Superior temporal gyrus (tissue), 1 donor: Measurements from ENCODE around the gene STK11IP.

Source experiments
- DNase-seq: peaks from one replicate; pipeline ENCODE4 v3.0.0-alpha.2; 2016; ENCODE audit errors: extremely low spot score

The STK11IP gene

GRCh38 chr2:219618733-219619122, 21.1 kb downstream of the STK11IP start:
- no peak for DNase-seq

- DNase-seq, result no peak
These were observed 21.6 kb downstream of the STK11IP start for GRCh38 chr2:219619235-219619634.

GRCh38 chr2:219620546-219620945, 22.9 kb downstream of the STK11IP start:
- DNase-seq, result no peak

GRCh38 chr2:219621935-219622334, 24.3 kb downstream of the STK11IP start:
- no peak for DNase-seq

DNA sequence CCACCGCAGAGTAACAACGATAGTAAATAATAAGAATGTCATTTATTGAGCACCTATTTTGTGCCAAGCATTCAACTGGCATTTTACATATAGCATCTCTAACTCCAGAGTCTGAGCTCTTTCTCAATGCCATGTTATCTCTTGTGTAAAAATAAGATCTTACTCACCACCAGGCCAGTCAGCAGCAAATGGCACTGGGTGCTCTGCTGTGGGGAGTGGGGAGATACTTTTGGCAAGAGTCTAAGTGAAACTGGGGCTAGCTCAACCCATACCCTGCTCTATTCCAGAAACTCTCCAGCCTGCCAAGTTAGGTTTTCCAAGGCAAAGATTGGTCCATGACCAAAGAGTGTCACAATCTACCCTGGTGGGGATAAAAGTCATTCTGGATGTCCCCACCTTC, 24.8 kb downstream of the STK11IP start:
- no peak for DNase-seq

GRCh38 chr2:219624565-219624964, 26.9 kb downstream of the STK11IP start:
- DNase-seq, result no peak

DNA sequence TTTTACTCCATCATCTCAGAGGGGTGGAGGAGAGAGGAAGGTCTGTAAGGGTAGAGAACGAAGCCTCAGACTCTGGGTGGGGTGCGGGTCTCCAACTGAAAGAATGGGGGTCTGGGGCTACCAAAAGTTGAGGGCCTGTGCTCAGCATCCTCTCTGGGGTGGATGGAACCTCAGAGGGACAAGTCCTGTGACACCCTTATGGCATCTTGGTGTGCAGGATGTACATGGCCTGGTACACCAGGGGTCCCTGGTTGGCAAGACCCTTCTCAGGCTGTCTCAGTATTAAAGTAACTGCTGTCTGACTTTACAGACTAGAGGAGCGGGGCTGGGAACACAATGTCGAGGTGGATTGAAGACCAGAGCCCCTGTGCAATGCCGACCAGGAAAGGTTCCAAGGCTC, 27.5 kb downstream of the STK11IP start:
- DNase-seq, result no peak

DNA sequence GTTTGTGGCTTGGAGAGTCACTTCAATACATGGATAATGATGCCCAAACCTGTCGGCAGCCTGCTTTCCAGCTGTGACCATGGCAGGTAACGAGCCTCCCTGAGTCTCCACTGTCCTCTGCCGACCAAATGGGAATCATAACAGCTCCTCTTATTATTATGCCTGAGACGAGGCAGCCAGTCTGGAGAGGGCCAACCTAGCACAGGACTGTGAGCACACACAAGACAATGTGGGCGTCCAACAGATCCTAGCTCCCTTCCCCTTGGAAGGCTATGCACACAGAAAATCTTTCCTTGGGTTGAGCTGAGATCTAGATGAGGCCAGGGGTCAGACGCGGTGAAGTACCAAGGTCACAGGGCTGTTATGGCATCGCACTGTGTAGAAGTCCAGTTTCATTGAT, 28.9 kb downstream of the STK11IP start:
- no peak for DNase-seq

DNA sequence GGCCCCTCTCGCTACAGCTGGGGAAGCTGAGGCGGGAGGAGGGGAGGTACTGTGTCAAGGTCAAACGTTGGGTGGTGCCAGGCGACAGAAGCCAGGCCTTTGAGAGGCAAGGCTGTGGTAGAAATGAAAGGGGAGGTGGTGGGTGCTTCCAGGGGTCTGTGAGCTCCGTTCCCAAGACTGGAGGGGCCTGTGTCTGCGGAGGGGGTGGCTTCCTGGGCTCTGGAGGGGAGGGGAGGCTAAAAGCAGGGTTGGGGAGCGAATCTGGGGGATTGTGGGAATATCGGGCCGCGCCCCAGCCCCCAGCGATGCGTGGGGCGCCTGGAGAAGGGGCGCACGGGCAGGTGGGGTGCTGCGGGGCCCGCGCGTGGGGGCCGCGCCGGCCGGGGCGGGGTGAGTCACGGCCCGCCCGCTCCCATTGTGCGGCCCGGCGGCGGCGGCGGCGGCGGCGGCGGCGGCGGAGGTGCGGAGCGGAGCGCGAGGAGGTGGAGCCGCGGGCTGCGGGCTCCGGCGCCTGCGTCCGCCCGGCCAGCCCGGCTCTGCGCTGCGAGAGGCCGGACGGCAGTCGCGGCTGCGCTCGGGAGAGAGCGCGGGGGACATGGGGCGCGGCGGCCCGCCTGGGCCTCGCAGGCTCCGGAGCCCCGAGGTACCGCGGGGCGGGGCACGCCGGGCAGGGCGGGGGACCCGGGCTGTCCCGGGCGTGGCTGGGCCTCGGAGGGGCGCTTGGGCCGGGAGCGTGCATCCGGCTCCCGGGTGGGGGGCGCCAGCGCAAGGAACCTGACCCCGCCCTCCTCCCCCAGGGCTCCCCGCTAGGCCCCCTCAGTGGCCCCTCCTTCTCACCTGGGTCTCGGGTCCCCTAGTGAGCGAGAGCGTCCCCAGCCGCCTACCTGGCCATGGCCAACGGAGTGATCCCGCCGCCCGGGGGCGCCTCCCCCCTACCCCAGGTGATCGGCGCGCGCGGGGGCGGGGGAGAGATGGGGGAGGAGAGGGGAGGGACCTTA, 29.7 kb downstream of the STK11IP start, which contains the start of gene SLC4A3:
SLC4A3 (plus strand) TSS at position 528 of the 998 bp plus-strand sequence; CDS start at position 891, 363 bp downstream.
- no peak for DNase-seq

- DNase-seq, result no peak
These were observed 30.8 kb downstream of the STK11IP start for GRCh38 chr2:219628235-219628985.

DNA sequence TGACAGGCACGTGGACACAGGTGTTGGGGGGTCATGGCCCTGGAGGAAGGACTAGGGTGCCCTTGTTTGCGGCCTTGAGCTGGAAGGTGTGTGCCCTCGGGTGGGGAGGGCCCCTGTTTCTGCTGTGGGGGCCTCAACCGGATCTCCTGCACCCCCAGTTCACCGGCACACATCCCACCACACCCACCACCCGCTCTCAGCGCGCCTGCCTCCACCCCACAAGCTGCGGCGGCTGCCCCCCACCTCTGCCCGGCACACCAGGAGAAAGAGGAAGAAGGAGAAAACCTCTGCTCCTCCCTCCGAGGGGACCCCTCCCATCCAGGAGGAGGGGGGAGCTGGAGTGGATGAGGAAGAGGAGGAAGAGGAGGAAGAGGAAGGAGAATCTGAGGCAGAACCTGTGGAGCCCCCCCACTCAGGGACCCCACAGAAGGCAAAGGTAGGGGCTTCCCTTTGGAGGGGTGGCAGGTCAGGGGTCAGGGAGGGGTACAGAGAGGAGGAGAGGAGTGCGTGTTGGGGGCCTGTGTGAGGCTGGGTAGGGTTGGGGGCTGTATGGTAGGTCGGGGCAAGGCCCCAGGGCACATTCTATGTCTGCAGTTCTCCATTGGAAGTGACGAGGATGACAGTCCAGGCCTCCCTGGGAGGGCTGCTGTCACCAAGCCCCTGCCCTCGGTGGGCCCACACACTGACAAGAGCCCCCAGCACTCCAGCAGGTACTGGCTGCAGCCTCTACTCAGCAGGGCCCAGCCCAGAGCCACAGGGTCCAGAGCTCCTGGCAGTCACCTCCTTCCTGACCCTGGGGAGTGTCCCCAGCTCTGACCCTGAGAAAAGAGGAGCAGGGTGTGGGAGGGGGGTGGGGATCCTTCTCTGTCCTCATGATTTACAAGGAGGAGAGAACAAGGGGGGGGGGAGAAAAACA, 31.6 kb downstream of the STK11IP start:
- no peak for DNase-seq

DNA sequence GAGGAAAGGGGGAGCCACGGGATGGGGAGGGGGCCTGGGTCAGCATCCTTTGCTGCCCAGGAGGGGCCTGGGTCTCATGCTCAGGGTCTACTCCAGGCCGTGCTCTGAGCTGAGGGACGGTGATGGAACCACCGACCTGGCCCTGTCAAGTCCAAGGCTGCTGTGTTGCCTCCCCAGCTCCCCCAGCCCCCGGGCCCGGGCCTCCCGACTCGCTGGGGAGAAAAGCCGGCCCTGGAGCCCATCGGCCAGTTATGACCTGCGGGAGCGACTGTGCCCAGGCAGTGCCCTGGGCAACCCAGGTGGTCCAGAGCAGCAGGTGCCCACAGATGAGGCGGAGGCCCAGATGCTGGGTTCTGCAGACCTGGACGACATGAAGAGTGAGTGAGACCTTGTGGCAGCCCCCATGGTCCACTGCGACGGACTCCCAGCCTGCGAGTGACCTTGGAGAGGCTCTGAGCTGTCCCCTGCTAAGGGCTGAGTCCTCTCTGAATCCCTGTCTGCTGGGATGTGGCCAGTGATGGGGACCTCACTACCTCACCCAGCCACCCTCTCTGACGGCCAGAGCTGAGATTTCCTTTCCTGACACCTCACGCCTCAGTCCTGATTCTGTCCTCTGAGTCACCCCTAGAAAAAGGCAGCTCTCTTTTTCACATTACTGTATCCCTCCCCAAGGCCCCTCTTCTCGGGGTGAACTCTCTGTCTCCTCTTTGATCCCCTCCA, 32.5 kb downstream of the STK11IP start:
- DNase-seq, result no peak

DNA sequence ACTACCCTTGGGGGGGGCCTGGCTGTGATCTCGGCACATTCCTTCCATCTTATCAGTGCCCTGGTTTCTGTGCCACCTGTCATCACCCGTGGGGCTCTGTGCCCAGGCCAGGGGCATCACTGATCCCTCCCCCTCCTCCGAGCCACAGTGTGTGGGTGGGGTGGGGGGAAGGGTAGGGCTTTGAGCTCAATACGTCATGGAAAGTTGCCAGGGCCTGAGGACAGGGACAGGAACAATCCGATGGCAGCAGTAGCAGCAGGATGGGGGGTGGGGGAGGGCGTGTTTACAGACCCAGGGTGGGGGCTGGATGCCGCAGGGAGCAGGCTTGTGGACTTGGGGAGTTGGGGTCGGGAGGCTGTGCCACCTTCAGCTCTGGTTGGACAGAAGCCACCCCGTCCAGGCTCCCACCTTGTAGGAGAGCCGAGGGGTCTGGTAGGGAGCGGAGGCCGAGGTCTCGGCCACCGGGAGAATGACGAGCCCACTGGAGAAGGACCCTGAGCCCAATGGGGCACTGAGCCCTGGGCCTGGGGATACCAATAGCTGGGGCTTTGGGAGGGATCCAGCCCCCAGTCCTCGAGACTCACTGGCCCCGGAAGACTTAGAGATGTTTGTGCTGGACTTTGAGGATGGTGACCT, 33.2 kb downstream of the STK11IP start:
- no peak for DNase-seq

GRCh38 chr2:219631406-219631891, 33.8 kb downstream of the STK11IP start:
- no peak for DNase-seq

GRCh38 chr2:219631904-219632759, 34.5 kb downstream of the STK11IP start:
- DNase-seq, result no peak

- no peak for DNase-seq
These were observed 35.1 kb downstream of the STK11IP start for GRCh38 chr2:219632760-219633105.

DNA sequence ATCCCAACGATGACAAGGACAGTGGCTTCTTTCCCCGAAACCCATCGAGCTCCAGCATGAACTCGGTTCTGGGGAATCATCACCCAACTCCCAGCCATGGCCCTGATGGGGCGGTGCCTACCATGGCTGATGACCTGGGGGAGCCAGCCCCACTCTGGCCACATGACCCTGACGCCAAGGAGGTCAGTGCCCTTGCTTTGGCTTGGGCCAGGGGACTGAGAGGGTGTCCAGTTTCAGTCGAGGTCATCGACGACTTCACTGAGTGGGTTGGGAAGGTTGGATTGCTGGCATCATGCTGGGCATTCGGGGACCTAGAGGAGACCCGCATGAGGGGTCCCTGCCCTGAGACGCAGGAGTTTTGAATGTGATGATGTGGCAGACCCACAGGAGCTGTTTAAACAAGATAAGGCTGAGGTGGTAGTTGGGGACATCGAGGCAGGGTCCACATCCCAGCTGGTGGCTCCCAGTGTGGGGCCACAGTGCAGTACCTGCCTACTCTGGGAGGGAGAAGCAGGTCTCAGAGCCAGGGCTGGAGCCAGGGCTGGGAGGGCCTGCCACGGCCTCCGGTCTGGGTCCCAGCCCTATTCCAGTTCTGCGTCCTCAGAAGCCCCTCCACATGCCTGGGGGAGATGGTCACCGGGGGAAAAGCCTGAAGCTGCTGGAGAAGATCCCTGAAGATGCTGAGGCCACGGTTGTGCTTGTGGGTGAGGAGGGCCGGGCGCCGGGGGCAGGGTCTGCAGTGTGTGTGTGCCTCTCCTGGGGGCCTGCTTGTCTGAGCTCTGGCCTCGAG, 35.8 kb downstream of the STK11IP start:
- DNase-seq, result no peak

DNA sequence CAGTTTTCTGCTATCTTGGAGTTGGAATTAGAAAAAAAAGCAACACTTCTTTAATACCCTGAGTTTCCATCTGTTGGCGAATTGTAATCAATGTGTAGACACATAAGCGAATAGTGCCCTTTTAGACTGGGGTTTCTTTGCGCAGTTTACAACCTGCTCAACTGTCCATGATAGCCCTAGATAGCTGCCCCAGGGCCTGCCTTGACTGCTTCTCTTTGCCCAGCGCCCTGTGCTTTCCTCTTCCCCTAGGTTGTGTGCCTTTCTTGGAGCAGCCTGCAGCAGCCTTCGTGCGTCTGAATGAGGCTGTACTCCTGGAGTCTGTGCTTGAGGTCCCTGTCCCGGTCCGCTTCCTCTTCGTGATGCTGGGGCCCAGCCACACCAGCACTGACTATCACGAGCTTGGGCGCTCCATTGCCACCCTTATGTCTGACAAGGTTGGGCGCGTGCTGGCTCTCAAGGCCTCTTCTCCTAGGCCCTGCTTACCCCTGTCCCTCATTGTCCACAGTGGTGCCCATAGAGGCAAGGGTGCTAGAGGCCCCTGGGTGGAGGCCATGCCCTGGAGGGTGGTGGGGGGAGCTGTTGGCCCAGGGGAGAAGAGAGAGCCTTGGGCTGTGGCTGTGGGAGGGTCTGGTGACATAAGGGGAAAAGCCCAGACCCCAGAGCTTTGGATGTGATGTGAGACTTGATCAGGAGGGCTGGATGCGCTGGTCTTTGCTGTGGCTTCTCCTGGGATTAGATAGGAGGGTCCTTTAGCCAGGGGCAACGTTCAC, 36.7 kb downstream of the STK11IP start:
- no peak for DNase-seq
